Cerebellar nuclear complex (tissue), 1 donor: Measurements from ENCODE around the gene SORBS1.

Experiments used
- DNase-seq, 2 experiments: peaks; one replicate each; lab custom pipeline; 2025; lab: John Stamatoyannopoulos, UW

SORBS1 gene

DNA sequence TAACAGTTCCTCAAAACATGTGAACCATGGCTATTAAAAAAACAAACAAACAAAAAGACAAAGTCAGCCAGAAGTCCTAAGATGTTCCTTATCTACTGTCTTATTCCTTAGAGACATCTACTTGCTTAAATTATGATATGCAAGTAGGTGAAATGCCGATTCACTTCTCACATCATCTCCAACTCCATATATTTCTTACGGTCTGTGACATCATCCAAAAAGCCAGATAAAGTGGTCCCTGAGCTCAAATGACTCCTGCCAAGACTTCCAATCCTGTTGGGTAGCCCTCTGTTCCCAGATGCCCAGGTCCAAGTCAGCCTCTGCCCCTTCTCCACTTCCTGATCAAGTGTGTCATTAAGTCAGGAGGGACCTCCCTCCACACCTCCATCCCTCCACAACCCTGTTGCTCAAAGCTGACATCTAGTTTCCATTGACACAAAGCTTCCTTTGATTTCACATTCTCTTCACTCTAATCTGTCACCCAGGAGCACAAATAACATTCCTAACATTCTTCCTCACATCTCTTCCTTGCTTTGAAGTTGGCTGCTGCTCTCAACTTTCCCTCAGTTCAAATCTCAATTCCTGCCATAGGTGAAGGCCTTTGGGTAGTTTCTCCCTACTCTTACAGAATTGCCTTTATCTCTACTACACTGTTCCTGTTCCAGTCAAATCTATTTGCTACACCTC, 214.3 kb downstream of the SORBS1 start:
- DNase-seq, result no peak

DNA sequence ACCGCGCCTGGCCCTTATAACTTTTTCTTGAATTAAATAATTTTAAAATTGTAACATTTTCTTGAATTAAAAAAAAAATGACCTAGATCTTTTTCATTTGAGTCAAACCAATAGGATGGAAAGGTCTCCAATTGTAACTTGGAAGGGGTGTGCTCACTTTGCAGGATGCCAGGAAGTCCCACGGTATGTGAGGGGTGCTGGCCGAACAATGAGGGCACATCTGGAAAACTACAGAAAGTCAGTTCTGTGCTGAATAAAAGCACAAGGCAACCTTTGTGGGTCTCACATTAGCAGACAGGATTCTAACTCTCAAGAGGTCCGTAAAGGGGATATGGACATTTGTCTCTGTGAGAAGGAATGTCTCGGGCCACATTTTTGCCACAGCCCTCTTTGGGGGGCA, 217.6 kb downstream of the SORBS1 start:
- DNase-seq, result no peak

DNA sequence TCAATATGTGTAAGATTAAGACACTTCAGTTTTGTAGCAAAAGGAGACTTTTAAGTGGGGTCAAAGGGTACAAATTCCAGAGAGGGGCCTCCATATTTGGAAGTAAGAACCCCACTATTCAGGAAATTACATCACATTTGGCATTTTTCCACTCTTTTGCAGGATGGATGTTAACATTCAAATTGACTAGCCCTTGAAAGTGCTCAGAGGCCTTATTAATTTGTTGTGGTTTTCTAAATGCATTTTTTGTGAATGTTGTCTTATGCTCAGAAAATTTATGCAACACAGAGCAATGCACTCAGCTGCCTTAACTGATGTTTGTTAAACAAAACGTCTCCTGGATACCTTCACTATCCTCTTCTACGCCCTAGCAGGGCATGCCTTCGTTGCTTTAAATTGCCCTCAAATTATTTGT, 219.4 kb downstream of the SORBS1 start:
- DNase-seq, result no peak

DNA sequence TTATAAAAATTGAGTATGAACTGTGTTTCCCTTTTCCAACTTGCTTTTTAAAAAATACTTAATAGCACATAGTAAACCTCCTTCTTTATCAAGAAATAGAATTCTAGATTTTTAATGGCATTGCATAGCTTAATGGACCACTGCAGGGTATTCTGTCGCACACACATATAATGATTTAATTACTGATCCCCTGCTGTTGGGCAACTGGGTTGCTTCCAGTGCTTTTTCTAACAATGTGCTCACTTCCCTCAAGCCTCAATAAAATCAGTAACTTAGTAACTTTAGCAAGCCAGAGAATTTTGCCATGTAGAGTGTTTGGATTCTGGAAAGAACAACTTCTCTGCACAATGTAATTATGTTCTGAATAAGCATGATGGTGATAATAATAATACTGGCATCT, 221.3 kb downstream of the SORBS1 start:
- DNase-seq, result no peak

DNA sequence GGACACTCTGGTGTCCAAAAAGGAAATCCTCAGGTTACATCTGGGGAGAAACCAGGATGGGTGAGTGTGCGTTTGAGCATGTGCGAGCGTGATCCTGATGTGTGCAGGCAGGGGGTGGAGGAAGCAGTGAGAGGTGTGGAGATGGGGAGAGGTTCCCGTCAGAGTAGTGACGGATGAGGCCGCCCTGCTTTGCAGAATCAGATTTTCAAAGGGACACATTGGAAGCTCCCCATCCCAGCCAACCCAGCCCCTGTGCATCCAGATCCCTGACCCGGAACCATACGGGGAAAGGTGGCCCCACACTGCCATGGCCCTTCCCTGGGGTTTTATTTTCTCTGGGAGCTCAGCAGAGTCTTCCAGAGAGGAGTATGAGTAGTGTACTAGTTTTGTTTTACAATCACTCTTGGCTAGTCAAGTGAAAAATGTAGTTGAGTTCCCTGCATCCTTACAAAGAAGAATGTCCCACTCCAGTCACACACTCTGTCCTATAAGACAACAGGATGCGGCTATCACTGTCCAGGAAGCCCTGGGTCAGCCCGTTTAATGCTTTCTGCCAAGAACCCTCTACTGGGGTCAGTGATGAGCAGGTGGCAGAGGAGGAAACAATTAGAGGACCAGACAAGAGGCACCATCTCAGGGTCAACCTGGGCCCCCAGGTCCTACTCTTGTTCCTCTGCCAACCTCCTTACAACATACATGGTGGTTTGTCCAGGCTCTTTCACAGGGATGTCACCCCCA, 223.6 kb downstream of the SORBS1 start:
- no peak for DNase-seq

DNA sequence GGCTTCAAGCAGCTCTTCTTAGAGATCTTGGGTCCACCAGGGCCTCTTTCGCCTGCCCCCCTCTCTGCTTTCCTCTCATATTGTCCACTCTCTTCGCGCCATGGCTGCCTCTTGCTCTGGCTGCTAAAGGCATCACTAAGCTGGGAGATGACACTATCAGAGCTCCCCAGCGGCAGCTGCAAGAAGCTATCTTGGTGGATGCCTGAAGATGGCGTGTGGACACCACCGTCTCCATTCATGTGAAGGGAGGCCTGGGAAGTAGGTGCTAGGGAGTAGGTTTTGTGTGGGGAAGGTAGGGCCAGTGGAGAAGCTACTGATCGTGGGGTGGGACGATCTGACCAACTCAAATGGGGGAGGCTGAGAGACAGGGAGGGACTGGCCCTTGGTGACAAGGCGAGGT, 224.5 kb downstream of the SORBS1 start:
- no peak for DNase-seq

DNA sequence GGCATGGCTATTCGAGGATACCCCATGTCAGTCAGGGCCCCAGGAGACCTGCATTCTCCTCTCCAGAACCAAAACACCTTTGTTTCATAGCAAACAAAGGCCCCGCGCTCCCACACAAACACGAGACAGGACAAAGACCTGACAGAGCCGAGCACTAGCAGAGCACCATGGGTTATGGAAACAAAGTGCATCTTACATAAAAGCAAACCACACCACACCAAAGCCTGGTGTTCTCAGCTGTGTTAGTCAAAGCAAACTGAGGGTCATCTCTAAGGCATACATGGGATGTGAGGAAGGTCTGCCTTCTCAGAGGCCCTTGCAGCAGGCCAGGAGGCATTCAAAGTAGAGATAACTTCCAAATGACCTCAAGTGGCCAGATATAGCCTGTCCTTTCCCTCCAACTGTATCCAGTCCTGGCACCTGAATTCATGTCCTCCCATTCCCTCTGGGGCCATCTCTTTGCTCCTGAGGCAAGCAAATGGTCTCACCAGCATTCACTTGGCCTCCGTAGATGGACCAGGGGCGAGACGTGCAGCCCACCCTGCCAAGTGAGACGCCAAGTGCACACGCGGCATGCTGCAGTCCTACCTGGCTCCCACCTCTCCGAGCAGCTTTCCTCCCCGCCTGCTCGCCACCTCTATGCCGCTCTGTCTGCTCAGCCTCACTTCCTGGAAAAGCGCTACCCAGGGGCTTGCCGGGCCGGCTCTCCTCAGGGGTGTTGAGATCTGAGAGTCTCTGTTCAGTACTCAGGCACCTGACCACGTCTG, 225.1 kb downstream of the SORBS1 start:
- DNase-seq, result no peak

DNA sequence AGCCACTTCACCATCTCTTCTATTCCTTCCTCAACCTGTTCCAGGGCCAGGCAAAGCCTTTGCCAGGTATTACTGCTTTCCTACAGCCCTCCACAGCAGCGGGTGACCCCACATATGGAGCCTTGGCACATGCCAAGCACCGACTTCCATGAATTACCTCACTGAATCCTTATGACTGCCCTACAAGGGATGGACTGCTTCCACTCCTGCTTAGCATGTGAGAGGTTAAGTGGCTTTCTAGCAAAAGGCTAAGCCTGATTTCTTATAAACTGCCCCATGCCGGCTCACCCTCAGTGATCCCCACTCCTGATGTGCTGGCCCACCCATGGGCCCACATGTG, 226.4 kb downstream of the SORBS1 start:
- no peak for DNase-seq

DNA sequence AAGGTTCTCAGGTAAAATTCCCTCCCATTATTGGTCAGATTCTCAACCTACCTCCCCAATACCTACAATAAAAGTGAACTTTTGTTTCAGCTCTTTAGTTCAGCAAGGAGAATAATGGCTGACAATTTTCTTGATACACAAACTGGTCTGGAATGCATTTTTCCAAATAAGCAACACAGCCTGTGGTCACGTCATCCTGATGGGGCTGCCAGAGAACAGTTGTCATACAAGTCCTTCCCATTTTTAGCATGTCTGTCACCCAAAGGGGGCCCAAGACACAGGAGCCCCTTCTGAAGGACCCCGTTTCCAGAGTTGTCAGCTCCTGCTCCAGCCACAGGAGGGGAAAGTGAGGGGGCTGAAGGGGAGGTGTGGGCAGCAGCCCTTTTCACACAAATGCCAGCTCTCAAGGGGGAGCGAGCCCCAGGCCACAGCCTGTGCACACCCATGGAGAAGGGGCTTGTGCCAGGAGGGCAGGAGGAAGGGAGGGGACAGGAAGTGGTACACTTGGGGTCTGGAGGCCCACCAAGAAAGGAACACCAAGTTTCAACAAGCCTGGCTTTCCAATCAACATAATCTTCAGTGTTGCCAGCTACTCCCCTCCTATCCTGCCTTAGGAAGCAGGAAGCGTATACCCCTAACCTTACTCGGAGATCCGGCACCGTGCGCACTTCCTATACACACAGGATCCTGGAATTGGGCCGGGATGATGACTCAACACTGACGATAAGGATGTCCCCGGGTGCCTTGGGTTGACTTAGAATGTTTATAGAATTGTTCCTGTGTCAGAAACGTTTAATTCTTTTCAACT, 227.0 kb downstream of the SORBS1 start:
- no peak for DNase-seq

DNA sequence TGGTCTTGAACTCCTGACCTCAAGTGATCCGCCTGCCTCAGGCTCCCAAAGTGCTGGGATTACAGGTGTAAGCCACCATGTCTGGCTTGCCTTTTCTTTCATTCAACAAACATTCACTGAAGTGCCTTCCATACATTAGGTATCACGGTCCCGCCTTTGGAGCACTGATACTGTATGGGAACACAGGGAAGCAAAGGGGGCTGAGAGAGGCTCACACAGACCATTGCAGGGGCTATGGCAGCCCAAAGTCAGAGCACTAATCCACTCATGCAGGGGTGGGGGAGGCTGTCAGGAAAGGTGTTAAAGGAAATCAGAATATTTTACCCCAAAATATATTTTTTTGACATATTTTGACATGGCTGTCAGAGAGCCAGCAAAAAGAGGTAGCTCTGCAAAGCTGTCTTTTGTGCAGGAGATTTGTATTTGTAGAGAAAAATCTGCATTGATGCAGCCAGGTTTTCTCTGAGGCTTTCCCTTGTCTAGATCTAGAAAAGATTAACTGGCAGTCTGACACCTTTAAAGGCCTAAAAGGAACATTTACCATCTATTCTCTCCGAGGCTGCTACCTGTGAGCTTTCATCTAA, 228.4 kb downstream of the SORBS1 start:
- no peak for DNase-seq

DNA sequence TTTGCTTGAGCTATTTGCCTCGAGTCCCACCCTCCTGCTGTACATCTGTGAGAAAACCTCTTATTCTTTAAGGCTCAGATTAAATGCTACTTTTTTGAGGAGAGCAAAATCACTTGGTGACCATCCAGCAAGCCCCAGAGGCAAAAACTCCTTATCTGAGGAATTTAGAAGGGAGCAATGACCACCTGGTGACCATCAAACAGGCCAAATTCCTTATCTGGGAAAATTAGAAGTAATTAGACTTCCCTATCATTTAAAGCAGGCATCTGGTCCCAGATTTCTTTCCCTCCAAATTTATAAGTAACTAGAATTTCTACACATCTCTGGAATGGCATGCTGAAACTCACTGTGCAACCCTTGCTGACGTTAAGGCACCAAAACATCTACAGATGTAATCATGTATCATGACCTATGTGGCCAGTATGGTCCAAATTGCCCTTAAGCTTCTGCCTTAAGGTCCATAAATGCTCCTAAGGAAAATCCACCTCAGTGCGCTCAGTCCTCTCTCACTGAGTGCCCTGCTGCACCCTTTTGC, 229.5 kb downstream of the SORBS1 start:
- no peak for DNase-seq

DNA sequence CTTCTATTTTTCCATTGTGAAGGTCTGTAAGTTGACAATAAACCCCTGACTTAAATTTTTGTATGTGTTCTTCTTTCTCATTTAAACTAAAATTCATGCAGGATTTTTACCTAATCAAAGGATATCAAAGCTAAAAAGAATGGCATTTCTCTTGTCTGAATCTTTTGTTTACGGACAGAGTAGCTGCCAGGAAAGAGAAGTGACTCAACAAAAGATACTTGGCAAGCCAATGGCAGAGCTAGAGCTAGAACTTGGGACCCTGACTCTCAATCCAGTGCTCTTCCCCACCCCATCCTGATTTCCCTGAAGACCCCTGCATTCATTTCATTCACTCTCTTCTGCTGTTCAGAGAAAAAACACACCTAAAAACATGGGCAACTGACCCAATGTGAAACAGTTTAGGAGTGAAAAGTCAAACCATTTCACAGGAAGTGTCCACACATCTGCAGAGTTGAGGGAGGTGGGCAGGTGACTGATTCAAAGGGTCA, 230.2 kb downstream of the SORBS1 start:
- DNase-seq, result no peak

DNA sequence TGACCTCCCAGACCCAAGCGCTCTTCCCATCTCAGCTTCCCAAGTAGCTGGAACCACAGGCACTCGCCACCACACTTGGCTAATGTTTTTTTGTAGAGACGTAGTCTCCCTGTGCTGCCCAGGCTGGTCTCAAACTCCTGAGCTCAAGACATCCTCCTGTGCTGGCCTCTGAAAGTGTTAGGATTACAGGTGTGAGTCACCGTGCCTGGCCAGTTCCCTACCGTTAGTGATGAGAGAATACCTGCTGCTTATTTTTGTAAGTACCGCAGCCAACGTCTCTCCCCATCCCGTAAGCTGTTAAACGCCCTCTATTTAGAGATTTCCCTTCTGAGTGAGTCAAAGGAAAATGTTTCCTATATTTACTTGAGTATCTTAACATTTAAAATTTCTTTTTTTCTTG, 231.9 kb downstream of the SORBS1 start:
- no peak for DNase-seq

DNA sequence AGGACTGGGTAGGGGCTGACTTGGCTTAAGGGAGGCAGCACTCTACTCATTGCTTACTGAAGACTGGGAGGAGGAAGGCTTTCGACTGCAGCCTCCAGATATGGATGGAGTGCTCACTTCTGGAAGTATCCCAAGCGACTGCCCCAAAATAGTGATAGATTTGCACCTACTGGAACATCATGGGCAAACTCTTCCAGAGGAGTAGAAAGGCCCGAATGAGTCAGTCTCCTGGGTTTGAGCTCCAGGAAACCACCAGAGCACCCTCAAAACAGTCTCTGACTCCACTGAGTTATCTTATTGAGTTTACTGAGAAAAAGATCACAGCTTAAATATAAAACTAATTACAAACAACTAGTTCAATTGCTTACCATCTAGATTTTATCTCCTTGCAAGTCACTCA, 233.2 kb downstream of the SORBS1 start:
- no peak for DNase-seq

DNA sequence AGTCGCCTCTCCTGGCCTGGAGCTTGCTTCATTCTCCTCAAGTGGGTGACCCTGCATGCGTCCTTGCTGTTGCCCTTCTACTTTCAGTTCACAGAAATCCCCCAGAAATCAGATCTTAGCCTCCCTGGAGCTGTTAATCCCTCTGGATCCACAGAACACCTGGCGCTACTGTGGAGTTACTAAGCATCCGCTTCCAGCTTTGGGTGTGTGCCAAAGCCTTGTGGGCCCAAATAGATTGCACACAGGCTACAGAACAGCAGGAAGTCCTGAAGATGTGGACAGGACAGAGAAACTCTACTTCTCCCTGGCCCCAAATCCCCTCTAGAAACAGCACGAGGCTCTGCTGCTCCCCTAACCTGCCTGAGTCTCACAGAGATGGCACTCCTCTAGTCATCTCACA, 233.8 kb downstream of the SORBS1 start:
- no peak for DNase-seq

DNA sequence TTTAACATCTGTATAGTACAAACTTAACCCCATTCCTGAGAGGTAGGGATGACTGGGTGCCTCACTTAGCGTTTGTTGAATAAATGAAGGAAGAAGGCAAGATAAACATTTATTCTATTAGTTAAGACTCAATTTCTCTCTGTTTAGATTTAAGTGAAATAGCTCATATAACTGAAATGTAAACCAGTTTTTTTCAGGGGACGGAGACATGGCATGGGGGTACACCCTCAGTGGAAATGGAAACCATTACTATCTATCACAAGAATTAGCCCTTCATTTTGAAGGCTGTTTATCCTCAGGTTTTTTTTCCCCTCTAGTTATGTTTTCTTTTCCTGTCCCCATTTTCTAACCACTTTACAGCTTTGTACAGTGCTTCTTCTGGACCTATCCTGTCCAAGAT, 234.8 kb downstream of the SORBS1 start:
- DNase-seq, result no peak

DNA sequence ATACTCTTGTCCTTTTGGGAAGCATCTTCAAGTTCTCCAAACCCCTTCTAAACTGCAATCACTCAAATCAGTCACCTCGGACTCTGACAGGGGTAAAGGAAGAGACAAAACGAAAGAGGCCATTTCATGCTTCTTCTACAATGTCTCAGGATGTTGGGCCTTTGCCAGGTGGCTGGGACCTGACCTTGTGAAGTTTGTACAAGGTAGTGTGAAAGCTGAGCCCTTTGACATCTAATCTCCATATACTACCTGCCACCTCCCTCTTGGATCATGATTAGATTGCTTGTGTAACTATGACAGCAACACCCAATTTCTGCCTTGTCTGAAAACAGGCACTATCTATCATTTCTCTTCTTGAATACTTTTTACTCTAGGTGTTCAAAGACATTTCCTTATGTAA, 235.3 kb downstream of the SORBS1 start:
- DNase-seq, result no peak

DNA sequence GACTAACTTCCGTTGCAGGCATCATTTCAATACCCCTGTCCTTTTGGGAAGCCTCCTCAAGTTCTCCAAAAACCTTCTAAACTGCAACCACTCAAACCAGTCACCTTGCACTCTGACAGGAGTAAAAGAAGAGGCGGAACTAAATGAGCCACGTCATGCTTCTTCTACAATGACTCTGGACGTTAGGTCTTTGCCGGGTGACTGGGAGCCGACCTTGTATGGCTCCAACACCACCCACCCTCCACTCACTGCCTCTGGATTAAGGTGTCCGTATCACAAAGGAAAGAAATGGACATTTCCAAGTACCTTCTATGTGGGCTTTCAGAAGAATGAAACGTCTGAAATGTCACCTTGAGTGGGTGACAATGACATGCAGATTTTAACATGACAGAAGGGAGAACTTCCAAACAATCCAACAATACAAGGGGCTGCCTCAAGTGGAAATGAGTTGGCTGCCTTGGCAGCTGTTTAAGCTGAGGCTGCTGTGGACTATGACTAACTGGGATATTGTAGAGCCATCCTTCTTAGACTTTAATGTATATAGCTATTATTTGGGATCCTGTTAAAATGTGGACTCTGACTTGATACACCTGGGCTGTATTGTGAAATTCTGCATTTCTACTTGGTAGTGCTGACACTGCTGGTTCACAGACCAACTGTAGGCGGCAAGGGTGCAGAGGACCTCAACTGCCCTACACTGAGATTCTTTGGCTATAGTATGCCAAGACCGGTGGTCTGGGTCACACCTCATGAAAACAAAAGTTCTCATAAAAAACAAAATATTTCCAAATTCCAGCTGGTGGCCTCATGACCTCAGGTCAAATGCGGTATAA, 236.5 kb downstream of the SORBS1 start:
- no peak for DNase-seq

DNA sequence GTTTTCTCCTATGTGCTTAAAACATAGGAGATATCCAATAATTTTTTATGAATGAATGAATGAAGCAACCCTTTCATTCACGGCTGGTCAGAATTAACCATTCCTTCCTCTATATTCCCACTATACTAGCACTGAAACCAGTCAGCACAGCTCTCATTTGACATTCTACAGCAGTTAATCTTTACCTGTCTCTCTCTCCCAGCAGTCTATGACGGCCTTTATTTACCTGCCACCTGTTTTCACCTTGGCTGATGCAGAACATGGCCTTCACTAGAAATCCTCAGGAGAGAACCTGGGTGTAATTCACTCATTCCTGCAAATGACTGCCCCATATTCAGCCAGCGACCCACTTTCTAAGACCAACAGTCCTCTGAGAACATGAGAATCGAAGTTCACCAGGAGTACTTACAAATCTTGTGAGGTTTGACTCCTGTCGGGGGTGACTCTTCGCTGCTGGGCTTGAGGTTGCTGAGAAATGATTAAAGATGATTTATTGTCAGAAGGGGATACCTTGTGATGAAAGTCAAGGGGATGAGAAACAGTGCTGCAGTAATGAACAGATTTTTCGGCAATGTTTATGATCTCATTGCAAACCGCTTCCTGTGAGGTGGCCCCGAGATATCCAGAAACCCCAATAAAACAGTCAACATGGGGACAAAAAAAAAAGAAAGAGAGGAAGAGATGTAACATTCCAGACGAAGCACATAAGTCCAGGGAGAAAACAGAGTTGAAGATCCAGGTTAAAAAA, 239.4 kb downstream of the SORBS1 start:
- no peak for DNase-seq

DNA sequence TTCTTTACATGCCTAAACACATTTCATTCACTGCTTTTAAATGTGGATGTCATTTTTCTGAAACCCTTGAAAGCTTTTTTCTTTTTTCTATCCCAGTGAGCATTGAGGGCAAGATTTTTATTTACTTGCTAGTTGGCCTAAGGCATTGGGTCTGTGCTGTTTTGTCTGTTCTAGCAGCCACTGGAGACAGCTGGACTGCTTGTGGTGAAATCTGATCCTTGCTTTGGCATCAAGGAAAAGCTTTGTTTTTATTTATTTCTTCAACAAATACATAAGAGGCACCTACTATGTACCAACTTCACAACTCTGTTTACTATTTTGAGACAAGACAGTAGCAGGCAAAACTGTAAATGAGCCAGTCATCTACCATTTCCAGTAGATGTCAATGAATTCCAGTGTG, 241.9 kb downstream of the SORBS1 start:
- DNase-seq, result no peak
